ENCODE results near the gene TK1. TPM values are rescaled to one million over a fixed set of nuclear protein-coding genes. Genes with fewer than 3 reads are reported as not detected.

Gene TK1
- total RNA-seq, 1 donor from 2014 or later, result 41.2 TPM

DNA sequence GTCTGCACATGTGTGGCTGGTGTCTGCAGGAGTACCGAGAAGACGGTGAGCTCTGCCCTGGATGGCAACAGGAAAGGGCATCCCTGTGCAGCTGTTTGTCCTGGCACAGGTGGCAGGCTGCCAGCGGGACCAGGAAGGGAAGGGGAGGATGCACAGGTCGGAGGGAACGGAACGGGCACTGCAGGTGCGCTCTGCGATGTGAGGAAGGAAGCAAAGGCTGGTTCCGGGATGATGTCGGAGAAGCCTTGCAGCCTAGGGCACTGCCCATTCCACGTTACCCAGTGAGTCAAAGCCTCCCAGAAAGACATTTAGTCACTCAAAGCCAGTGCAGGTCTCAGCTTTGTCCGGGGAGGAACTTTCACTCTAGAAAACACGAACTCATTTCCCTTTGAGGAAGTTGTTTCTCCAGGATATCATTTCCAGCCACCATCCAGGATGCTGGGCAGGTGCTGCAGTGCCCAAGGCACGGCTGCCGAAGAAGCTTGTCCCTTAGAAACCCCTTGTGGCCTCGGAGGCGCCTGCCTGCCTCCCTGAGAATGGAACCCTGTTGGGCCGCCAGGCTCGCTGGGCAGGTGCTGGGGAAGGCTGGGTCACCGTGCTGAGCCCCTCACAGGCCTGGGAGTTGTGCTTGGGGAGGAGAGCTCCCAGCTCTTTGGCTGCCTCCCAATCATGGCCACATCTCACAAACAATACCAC, 40.1 kb upstream of the TK1 start:
- TF ChIP-seq, protein P1, sequence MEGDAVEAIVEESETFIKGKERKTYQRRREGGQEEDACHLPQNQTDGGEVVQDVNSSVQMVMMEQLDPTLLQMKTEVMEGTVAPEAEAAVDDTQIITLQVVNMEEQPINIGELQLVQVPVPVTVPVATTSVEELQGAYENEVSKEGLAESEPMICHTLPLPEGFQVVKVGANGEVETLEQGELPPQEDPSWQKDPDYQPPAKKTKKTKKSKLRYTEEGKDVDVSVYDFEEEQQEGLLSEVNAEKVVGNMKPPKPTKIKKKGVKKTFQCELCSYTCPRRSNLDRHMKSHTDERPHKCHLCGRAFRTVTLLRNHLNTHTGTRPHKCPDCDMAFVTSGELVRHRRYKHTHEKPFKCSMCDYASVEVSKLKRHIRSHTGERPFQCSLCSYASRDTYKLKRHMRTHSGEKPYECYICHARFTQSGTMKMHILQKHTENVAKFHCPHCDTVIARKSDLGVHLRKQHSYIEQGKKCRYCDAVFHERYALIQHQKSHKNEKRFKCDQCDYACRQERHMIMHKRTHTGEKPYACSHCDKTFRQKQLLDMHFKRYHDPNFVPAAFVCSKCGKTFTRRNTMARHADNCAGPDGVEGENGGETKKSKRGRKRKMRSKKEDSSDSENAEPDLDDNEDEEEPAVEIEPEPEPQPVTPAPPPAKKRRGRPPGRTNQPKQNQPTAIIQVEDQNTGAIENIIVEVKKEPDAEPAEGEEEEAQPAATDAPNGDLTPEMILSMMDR (conservative IDR thresholded peaks at IDR 0.05), result no peak
- H3K27ac Mint-ChIP-seq, result no peak overlapping the region
- H3K4me3 Mint-ChIP-seq, result no peak overlapping the region
- peaks cover 22% of the 10 kb centered on the region for H3K27me3 Mint-ChIP-seq
- no peaks in the 10 kb centered on the region for H3K9me3 Mint-ChIP-seq
- H3K36me3 Mint-ChIP-seq, result no peaks in the 10 kb centered on the region
- no peak for DNase-seq (ENCODE audit: extremely low spot score, unreplicated experiment)
- peaks cover 14% of the 10 kb centered on the region for H3K4me1 Mint-ChIP-seq (ENCODE audit: unreplicated experiment)

DNA sequence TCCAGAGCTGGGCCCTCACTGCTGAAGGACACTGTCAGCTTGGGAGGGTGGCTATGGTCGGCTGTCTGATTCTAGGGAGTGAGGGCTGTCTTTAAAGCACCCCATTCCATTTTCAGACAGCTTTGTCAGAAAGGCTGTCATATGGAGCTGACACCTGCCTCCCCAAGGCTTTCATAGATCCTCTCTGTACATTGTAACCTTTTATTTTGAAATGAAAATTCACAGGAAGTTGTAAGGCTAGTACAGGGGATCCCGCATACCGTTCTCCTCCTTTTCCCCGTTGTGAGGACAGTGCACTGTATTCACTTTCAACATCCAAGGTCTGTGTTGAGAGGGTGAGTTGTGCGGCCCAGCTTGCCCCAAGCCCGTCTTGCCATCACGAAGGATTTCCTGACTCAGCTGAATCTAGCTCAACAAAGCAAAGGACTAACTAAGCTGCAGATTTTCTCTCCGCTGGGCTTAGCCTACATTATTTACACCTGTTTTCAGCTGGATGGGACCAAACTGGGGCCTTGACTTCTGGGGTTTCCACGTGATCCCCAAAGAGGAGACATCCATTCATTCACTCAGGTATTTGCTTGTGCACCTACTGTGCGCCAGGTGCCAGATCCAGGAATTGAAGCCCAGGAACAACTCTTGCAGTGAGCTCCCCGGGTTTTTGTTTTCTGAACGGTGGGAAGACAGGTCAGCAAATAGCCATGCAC, 39.4 kb upstream of the TK1 start:
- H3K4me1 Mint-ChIP-seq (ENCODE audit: unreplicated experiment), result peaks cover 14% of the 10 kb centered on the region
- TF ChIP-seq, protein P1 (conservative IDR thresholded peaks at IDR 0.05), result no peak
- no peak overlapping the region for H3K4me3 Mint-ChIP-seq
- H3K27me3 Mint-ChIP-seq, result peaks cover 18% of the 10 kb centered on the region
- no peaks in the 10 kb centered on the region for H3K36me3 Mint-ChIP-seq
- H3K27ac Mint-ChIP-seq, result no peak overlapping the region
- no peak for DNase-seq (ENCODE audit: extremely low spot score, unreplicated experiment)
- no peaks in the 10 kb centered on the region for H3K9me3 Mint-ChIP-seq

DNA sequence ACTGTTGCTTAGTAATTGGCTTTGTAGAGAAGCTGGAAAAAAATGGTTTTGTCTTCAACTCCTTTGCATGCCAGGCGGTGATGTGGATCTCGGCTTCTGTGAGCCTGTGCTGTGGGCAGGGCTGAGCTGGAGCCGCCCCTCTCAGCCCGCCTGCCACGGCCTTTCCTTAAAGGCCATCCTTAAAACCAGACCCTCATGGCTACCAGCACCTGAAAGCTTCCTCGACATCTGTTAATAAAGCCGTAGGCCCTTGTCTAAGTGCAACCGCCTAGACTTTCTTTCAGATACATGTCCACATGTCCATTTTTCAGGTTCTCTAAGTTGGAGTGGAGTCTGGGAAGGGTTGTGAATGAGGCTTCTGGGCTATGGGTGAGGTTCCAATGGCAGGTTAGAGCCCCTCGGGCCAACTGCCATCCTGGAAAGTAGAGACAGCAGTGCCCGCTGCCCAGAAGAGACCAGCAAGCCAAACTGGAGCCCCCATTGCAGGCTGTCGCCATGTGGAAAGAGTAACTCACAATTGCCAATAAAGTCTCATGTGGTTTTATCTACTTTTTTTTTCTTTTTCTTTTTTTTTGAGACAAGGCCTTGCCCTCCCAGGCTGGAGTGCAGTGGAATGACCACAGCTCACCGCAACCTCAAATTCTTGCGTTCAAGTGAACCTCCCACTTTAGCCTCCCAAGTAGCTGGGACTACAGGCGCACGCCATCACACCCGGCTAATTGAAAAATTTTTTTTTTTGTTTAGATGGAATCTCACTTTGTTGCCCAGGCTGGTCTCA, 38.4 kb upstream of the TK1 start:
- TF ChIP-seq, protein P1 (conservative IDR thresholded peaks at IDR 0.05), result no peak
- DNase-seq (ENCODE audit: extremely low spot score, unreplicated experiment), result no peak
- Mint-ChIP-seq H3K36me3 (no peaks in the 10 kb centered on the region), H3K27ac (no peak overlapping the region), H3K4me1 (ENCODE audit: unreplicated experiment) (peaks cover 10% of the 10 kb centered on the region), H3K27me3 (peaks cover 8% of the 10 kb centered on the region), H3K9me3 (no peaks in the 10 kb centered on the region), H3K4me3 (no peak overlapping the region)

DNA sequence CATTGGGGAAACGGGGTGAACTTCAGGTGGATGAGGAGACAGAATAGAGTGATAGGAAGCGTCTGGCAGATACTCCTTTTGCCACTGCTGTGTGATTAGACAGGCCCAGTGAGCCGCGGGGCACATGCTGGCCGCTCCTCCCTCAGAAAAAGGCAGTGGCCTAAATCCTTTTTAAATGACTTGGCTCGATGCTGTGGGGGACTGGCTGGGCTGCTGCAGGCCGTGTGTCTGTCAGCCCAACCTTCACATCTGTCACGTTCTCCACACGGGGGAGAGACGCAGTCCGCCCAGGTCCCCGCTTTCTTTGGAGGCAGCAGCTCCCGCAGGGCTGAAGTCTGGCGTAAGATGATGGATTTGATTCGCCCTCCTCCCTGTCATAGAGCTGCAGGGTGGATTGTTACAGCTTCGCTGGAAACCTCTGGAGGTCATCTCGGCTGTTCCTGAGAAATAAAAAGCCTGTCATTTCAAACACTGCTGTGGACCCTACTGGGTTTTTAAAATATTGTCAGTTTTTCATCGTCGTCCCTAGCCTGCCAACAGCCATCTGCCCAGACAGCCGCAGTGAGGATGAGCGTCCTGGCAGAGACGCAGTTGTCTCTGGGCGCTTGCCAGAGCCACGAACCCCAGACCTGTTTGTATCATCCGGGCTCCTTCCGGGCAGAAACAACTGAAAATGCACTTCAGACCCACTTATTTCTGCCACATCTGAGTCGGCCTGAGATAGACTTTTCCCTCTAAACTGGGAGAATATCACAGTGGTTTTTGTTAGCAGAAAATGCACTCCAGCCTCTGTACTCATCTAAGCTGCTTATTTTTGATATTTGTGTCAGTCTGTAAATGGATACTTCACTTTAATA, 37.6 kb upstream of the TK1 start:
- peaks cover 5% of the 10 kb centered on the region for H3K36me3 Mint-ChIP-seq
- H3K9me3 Mint-ChIP-seq, result no peaks in the 10 kb centered on the region
- peaks cover 7% of the 10 kb centered on the region for H3K27me3 Mint-ChIP-seq
- H3K27ac Mint-ChIP-seq, result no peak overlapping the region
- H3K4me1 Mint-ChIP-seq (ENCODE audit: unreplicated experiment), result peaks cover 15% of the 10 kb centered on the region
- no peak for DNase-seq (ENCODE audit: extremely low spot score, unreplicated experiment)
- no peak overlapping the region for H3K4me3 Mint-ChIP-seq
- TF ChIP-seq, protein P1 (conservative IDR thresholded peaks at IDR 0.05), result no peak

DNA sequence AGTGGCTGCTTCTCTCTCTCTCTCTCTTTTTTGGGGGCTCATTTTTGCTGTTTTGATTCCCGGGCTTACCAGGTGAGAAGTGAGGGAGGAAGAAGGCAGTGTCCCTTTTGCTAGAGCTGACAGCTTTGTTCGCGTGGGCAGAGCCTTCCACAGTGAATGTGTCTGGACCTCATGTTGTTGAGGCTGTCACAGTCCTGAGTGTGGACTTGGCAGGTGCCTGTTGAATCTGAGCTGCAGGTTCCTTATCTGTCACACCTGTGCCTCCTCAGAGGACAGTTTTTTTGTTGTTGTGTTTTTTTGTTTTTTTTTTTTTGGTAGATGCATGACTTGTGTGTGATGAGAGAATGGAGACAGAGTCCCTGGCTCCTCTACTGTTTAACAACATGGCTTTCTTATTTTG, 36.9 kb upstream of the TK1 start:
- no peak overlapping the region for H3K27ac Mint-ChIP-seq
- no peaks in the 10 kb centered on the region for H3K9me3 Mint-ChIP-seq
- DNase-seq (ENCODE audit: extremely low spot score, unreplicated experiment), result no peak
- H3K27me3 Mint-ChIP-seq, result peaks cover 3% of the 10 kb centered on the region
- TF ChIP-seq, protein P1 (conservative IDR thresholded peaks at IDR 0.05), result no peak
- H3K36me3 Mint-ChIP-seq, result peaks cover 6% of the 10 kb centered on the region
- no peak overlapping the region for H3K4me3 Mint-ChIP-seq
- H3K4me1 Mint-ChIP-seq (ENCODE audit: unreplicated experiment), result peaks cover 16% of the 10 kb centered on the region
